ENCODE measurements around the gene MESP2. TPM values are rescaled to one million over a fixed set of nuclear protein-coding genes. Genes with fewer than 3 reads are reported as not detected.

Gene MESP2
- total RNA-seq, 1 donor from 2014 or later, result not detected

DNA sequence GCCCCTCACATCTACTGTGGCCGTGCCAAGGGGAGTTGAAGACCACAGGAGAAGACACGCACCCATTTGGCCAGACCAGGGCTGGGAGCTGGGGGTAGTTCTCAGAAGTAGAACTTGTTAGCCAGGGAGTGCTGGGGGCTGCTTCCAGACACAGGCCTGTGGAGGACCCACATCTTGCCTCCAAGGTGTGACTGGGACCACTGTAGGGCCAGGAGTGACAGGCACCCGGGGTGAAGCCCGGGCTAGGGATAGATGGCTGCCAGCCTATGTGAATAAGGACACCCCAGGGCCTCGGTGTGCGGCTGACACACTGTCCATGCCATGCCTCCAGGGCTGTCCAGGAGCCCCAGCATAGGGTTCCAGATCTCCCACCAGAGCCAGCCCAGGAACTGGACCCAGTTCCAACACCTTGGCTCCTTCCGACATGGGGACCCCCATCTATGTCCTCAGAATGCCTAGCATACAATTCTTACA is 36.8 kb downstream of the MESP2 start:
- H3K36me3 ChIP-seq, result no peaks in the 10 kb centered on the region
- intact Hi-C loops (cut with DNase I), result no loop called here
- no peak for ATAC-seq
- no peak for DNase-seq
- no peak overlapping the region for H3K27ac ChIP-seq
- H3K27me3 ChIP-seq, result peaks cover 18% of the 10 kb centered on the region
- H3K9me3 ChIP-seq, result no peaks in the 10 kb centered on the region
- H3K4me1 ChIP-seq, result peaks cover 2% of the 10 kb centered on the region
- no peak overlapping the region for H3K4me3 ChIP-seq
- TF ChIP-seq, protein P1, sequence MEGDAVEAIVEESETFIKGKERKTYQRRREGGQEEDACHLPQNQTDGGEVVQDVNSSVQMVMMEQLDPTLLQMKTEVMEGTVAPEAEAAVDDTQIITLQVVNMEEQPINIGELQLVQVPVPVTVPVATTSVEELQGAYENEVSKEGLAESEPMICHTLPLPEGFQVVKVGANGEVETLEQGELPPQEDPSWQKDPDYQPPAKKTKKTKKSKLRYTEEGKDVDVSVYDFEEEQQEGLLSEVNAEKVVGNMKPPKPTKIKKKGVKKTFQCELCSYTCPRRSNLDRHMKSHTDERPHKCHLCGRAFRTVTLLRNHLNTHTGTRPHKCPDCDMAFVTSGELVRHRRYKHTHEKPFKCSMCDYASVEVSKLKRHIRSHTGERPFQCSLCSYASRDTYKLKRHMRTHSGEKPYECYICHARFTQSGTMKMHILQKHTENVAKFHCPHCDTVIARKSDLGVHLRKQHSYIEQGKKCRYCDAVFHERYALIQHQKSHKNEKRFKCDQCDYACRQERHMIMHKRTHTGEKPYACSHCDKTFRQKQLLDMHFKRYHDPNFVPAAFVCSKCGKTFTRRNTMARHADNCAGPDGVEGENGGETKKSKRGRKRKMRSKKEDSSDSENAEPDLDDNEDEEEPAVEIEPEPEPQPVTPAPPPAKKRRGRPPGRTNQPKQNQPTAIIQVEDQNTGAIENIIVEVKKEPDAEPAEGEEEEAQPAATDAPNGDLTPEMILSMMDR (IDR thresholded peaks at IDR 0.05), result no peak

DNA sequence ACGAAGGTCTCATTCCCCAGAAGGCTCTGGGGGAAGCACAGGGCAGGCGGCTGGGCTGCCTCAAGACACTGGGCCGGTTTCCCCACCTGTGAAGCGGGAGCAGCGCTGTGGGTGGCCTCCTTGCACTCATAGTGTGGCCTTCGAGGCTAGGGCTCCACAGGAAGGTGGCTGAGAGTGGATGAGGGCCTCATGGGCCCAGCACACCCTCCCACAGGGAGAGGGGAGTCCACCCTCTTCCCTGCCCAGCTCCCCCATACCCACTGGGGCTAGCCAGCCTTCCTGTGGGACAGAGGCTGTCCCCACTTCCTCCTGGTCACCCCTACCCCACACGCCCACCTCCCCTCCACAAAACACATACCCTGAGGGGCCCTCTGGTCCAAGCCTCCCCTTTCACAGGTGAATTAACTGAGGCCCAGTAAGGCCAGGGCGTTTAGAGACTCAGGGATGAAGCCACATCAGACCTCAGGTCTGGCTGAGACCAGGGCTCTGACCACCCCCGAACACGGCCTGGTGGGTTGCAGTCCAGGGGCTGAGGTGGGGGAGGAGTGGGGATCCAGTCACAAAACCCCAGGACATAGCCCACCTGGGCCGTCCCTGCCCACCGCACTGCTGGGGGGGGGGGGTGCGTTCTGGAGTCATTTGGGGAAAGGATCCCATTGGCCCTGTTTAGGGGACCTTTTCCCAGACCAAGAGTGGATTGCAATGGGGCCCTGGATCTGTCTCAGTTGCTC is 37.4 kb downstream of the MESP2 start:
- DNase-seq, result no peak
- TF ChIP-seq, protein P1 (IDR thresholded peaks at IDR 0.05), result no peak
- peak overlapping the region; percentile 53 for H3K4me3 ChIP-seq
- H3K36me3 ChIP-seq, result no peaks in the 10 kb centered on the region
- H3K27ac ChIP-seq, result no peak overlapping the region
- intact Hi-C loops (cut with DNase I), result no loop called here
- no peaks in the 10 kb centered on the region for H3K9me3 ChIP-seq
- ATAC-seq, result no peak
- H3K4me1 ChIP-seq, result peaks cover 2% of the 10 kb centered on the region
- peaks cover 22% of the 10 kb centered on the region for H3K27me3 ChIP-seq

DNA sequence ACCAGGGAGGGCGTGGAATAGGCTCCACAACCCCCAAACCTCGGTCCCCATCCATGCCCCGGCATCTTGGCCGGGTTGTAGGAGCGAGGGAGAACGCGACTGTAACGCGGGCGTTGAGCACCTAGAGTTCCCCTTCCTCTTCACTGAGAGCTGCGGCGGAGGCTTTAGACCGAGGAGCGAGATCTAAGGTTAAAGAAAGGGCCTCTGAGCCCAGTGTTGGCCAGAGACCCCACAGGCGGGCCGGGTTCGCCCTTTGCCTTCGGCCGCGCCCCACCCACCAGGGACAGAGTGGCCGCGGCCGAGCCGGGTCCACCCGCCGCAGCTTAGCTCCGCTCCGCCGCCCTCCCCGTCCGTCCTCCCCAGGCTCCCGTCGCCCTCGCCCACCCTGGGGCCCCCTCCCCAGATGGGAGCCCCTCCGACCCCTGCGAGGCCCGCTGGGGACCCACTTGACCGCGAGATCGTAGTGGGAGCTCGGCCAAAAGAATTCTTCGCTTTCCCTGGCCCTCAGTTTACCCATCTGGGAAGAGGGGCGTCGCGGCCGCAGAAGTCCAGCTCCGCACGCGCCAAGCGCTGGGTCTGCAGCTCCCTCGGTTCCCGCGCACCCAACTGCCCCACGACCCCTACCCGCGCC is 38.1 kb downstream of the MESP2 start:
- H3K36me3 ChIP-seq, result no peaks in the 10 kb centered on the region
- intact Hi-C loops (cut with DNase I), result no loop called here
- H3K4me3 ChIP-seq, result peak overlapping the region; percentile 53
- no peaks in the 10 kb centered on the region for H3K9me3 ChIP-seq
- peaks cover 22% of the 10 kb centered on the region for H3K27me3 ChIP-seq
- TF ChIP-seq, protein P1 (IDR thresholded peaks at IDR 0.05), result no peak
- ATAC-seq (peak; percentile 45), DNase-seq (no peak)
- peak overlapping the region; percentile 58 for H3K27ac ChIP-seq
- H3K4me1 ChIP-seq, result peaks cover 2% of the 10 kb centered on the region

DNA sequence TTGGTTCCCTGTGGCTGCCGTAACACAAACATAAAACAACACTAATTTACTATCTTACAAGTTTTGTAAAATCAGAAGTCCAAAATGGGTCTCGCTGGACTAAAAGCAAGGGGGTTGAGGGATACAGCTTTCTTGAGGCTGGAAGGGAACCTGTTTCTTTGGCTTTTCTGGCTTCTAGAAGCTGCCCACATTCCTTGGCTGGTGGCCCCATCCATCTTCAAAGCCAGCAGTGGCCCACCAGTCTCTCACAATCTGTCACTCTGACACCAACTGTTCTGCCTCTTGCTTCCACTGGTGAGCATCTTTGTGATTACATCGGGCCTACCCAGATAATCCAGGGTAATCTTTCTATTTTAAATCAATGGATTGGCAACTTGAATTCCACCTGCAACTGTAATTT is 39.6 kb downstream of the MESP2 start:
- Histone ChIP-seq H3K27me3 (peaks cover 22% of the 10 kb centered on the region), H3K4me3 (no peak overlapping the region)
- no peak for ATAC-seq

DNA sequence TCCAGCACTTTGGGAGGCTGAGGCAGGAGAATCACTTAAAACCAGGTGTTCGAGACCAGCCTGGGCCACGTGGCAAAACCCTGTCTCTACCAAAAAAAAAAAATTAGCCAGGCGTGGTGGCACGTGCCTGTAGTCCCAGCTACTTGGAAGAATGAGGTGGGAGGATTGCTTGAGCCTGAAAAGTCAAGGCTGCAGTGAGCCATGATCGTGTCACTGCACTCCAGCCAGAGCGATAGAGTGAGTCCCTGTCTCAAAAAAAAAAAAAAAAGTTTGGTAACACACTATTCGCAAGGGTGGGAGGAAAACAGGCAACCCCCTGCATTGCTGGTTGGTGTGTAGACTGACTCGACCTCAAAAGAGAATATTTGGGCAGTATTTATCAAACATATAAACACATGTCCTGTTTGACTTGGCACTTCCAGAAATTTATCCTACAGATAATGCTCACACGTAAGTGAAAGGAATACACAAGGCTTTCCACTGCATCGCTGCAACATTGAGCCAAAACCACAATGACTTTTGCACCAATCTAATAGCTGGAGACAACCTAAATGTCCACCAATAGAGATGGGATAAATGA is 41.7 kb downstream of the MESP2 start:
- DNase-seq, result no peak
- no peak overlapping the region for H3K27ac ChIP-seq

More for the DNA sequence above, 39.6 kb downstream of the MESP2 start:
- TF ChIP-seq, protein P1 (IDR thresholded peaks at IDR 0.05), result no peak
- DNase-seq, result no peak
- Histone ChIP-seq H3K9me3 (no peaks in the 10 kb centered on the region), H3K27ac (no peak overlapping the region), H3K36me3 (no peaks in the 10 kb centered on the region), H3K4me1 (peaks cover 2% of the 10 kb centered on the region)
- intact Hi-C loops (cut with DNase I), result no loop called here

More for the DNA sequence above, 41.7 kb downstream of the MESP2 start:
- intact Hi-C loops (cut with DNase I), result no loop called here
- no peak for ATAC-seq
- no peaks in the 10 kb centered on the region for H3K36me3 ChIP-seq
- no peaks in the 10 kb centered on the region for H3K9me3 ChIP-seq
- H3K4me1 ChIP-seq, result peaks cover 2% of the 10 kb centered on the region
- H3K27me3 ChIP-seq, result peaks cover 22% of the 10 kb centered on the region
- TF ChIP-seq, protein P1 (IDR thresholded peaks at IDR 0.05), result no peak
- H3K4me3 ChIP-seq, result no peak overlapping the region
